ENCODE measurements around the gene LRRC36.

DNA sequence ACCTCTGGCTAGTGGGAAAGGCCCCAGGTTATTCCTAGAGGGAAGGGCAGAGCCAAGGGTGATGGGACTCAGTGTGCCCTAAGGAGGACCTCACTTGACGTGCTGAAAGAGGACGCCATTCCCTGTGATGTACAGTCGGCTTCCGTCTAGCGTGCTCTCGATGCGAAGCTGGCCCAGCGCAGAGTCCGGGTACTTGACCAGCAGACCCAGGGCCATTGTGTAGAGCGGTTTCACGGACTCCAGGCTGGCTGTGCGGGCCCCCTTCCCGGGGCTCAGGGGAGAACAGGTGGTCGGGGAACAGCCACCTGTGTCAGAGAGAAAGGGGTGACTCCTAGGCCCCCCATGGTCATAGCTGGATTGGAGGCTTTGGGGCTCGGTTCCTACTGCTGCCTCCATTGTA is 27.3 kb upstream of the LRRC36 start:
- TF ChIP-seq POLR2A (IDR thresholded peaks at IDR 0.05) (no peak), CTCF (IDR thresholded peaks at IDR 0.05 in 8 of 11, conservative IDR thresholded peaks at IDR 0.05 in 3 of 11) (no peak), POLR2AphosphoS5 (IDR thresholded peaks at IDR 0.05) (no peak)
